Astrocyte (in vitro differentiated cells and primary cell): ENCODE measurements around the gene OASL.

Source experiments
- EZH2 ChIP-seq: IDR thresholded peaks from 2 replicates; pipeline ENCODE4 v1.6.1; 2012; ENCODE audit warnings: mild to moderate bottlenecking, low read length, inconsistent platforms; ENCODE audit not compliant: insufficient read depth
- TF ChIP-seq, protein P1 (sequence below): IDR thresholded peaks from 2 replicates; pipeline ENCODE4 v1.5.1; 2011; ENCODE audit warnings: low read depth, mild to moderate bottlenecking, inconsistent platforms, low read length, moderate library complexity; ENCODE audit not compliant: insufficient read depth

DNA sequence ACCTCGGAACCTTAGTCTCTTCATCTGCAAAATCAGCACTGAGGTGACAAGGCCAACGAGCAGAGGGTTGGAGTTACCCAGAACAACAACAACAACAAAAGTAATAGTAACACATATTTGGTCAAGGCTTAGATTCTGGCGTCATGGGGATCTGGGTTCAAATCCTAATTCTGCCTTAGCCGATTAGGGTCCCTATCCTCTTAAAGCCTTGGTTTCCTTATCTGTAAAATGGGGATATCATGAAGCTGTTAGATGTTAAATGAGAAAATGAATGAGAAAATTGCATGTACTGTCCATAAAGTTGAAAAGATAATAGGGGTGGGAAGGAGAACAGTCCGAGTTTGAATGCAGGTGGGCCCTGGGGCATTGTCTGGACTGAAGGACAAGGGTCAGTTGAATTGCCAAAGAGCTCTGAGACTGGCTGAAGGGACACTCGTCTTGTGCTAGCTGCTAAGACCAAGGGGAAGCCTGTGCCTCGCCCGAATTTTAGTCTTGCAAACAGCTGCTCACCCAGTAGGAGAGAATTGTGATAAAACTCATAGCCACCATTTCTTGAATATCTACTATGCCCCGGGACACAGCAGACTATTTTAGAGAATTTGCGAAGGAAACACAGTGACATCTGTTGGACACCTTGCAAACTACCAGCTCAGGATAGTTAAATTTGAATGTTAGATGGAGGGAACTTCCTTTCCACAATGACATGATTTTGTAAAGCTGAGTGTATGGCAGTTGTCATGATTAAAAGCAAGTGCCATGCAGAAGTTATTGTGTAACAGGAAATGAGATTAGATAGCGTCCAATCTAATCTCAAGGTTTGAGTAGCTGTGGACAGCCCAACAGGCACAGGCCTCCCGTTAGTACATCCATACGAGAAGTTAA is 67.5 kb downstream of the OASL start:
- TF ChIP-seq, protein P1, sequence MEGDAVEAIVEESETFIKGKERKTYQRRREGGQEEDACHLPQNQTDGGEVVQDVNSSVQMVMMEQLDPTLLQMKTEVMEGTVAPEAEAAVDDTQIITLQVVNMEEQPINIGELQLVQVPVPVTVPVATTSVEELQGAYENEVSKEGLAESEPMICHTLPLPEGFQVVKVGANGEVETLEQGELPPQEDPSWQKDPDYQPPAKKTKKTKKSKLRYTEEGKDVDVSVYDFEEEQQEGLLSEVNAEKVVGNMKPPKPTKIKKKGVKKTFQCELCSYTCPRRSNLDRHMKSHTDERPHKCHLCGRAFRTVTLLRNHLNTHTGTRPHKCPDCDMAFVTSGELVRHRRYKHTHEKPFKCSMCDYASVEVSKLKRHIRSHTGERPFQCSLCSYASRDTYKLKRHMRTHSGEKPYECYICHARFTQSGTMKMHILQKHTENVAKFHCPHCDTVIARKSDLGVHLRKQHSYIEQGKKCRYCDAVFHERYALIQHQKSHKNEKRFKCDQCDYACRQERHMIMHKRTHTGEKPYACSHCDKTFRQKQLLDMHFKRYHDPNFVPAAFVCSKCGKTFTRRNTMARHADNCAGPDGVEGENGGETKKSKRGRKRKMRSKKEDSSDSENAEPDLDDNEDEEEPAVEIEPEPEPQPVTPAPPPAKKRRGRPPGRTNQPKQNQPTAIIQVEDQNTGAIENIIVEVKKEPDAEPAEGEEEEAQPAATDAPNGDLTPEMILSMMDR: peak; percentile 82
- TF ChIP-seq EZH2: no peak
